NCI-H774 (cell line): ENCODE results near the gene CUX1.
"Not testable (repeated sequence)": the region's sequence is repeated elsewhere in the genome, so short reads cannot be mapped to it uniquely, and the experiment has no call there.

Experiments used
- DNase-seq: peaks from one replicate; lab custom pipeline; 2025; lab: John Stamatoyannopoulos, UW

Gene CUX1

DNA sequence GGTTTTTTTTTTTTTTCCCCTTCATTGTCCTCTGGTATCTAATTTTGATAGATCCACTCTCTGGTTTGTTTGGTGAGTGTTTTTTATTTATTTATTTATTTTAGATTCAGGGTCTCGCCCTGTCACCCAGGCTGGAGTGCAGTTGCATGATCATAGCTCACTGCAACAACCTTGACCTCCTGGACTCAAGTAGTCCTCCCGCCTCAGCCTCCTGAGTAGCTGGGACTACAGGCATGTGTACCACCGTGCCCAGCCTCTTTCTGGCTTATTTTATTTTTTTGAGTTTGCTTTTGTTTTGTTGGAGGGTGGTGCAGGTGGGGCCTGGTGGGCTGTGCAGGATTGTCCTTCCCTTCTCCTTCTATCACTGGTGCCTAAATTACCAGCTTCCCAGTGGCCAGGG lies 282.0 kb downstream of the CUX1 start:
- DNase-seq: no peak

DNA sequence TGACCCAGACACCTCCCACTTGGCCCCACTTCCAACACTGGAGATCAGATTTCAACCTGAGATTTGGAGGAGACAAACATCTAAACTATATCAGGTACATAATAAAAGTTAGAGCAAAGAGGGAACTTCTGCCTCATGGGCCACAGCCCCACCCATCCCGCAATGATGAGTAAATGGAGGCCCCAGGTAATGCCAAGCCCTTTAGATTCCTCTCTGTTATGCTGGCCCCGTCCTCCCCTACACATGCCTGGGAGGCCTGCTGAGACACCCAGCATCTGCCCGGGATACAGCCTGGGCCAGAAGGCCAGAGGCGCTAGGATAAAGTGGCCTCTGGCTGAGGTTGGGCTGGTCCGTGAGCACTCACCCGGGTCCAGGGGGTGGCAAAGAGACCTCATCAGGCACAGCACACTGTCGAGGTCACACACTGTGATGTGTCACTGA lies 283.7 kb downstream of the CUX1 start:
- no peak for DNase-seq

DNA sequence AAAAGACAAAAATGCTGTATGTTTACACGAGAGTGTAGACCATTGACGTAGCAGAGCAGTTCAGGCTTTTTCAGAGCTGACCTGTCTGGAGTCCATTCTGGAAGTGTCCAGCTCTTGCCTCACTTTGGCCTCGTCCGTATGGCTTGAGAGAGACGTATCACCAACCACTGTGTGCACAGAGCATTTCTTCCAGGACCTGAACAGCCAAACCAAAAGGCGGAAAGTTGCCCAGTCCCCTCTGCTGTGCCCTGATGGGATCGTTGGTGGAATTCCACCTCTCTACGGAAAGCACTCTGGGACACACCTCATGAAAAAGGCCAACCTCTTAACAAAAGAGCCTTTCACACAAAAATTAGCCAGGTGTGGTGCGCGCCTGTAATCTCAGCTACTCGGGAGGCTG lies 284.5 kb downstream of the CUX1 start:
- DNase-seq: no peak

DNA sequence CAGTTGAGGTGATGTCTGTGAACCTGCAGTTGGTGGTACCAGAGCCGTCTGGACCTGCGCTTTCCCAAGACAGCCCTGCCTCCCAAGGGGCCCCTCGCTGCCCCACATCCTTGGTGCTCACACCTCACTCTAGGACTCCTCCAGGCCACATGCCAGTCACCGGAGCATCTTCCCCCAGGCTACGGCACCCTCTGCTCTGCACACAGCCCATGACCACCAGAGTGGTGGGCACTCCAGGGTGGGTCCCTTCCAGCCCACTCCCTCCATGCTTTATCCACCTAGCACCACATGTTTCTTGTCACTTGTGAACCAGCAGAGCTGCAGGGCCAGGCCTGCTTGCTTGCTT lies 285.6 kb downstream of the CUX1 start:
- DNase-seq: no peak

DNA sequence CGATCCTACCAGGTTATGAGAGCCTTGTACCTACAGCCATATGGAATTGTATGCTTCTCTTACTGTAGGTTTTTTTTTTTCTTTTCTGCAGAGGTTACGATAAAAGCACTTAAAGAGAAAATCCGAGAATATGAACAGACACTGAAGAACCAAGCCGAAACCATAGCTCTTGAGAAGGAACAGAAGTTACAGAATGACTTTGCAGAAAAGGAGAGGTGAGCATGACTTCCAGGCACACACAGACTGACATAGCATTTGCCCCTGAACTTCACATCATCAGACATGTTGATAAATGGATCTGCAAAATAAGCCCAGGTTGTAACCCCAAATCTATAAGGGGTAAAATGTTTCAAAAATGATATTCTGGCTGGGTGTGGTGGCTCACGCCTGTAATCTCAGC lies 286.8 kb downstream of the CUX1 start:
- DNase-seq: no peak

DNA sequence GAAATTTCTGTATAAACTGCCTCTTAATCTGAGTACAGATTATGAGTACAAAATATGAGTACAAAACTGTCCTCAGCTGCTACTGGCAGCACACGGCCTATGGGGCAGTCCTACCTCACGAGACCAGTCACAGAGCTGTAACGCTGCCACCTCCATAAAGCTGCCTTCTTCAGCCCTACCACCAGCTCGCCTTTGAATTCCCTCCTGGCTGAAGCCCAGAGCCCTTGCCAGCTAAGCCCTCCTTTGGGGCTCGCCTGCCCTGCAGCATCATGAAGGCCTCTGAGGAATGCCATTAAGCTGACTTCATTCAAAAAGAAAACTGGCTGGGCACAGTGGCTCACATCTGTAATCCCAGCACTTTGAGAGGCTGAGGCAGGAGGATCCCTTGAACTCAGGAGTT lies 289.2 kb downstream of the CUX1 start:
- DNase-seq: no peak

DNA sequence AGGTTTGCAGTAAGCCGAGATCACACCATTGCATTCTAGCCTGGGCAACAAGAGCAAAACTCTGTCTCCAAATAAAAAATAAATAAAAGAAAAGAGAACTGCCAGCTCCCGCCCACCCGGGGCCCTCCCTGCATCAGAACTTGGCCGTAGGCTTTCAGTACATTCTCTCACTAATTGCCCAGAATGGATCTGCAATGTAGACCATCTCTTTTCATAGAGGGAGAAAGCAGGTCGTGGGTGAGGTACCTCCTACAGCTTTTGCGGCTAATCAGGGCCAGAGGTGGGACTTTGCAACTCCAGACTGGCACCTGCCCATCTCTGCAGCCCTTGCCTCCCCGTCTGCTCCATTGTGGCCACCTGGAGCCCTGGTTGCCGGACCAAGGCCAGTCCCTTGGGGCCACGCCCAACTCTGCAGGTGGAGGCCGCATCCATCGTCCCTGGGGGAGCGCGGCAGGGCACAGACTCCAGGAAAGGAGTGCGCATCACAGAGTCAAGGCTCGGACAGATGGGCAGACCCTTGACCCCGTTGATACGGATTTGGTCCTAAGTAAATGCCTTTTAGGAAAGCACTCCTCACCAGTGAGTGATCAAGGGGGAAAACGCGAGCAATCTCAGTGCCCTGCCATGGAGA lies 290.2 kb downstream of the CUX1 start:
- no peak for DNase-seq

DNA sequence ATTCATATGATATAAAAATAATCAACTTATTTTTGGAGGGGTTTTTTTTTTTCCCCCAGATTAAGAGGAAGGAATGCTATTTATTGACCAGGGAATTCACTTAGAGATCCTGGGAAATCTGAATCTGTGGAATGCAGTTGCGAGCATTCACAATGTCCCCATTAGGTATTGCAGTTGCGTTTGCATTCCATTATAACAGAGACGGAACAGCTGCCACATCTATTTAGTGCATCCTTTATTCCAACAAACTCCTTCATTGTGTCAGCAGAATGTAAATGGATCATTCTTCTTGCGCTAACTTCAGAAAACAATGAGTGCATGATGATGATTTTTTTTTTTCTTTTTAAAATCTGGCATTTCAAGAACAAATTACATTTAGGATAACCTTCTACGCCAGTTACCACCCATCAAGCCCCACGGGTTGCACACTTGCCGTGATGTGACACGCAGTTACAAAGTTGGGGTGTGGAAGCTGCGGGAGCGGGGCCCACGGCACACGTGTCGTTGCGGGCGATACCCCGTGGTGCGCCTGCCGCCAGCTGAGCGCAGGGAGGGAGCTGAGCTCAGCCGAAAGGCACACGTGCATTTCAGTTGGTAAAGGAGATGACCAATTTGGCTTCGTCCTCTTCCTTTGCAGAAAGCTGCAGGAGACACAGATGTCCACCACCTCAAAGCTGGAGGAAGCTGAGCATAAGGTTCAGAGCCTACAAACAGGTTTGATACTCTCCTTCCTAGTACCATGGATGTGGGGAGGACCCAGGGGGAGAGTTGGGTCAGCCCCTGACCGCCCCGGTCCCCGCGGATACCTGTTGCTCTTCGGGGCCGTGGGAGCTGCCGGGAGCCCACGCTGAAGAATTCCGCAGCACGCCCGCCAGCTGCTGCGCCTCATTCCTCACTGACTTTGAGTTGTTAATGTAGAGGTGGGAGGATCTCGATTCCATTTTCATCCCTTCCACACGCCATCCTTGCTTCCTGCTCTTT lies 293.9 kb downstream of the CUX1 start:
- no peak for DNase-seq

DNA sequence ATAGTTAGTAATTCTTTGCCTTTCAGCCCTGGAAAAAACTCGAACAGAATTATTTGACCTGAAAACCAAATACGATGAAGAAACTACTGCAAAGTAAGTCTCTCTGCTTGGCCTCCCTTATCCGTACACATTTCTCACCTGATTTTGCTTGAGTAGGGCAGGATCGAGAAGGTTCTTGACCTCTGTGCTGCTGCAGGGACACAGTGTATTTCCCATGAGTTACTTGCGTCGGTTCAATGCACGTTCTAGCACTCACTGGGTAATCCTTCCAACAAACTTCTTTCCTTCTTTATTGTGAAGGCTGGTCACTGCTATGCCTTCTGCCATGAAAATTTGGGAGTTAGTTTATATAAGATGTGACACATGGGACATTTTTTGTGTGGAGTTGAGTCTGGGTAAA lies 297.8 kb downstream of the CUX1 start:
- no peak for DNase-seq

DNA sequence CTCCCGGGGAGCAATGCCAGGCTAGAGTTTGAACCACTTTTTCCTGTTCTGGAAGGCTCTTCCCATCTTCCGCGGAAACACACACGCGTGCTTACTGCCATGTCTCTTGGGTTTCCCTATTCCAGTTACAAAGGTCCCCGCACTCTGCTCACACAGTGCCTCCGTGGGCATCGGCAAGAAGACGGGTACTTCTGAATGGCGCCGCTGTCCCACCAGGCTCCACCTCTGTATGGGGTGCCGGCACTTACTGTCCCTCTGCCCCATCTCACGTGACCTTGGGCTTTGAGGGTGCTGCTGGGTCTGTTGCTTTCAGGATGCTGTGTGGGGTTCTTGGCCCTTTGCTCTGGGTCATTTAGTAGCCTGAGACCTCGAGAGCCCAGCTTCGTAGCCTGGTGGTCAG lies 298.5 kb downstream of the CUX1 start:
- DNase-seq: no peak

DNA sequence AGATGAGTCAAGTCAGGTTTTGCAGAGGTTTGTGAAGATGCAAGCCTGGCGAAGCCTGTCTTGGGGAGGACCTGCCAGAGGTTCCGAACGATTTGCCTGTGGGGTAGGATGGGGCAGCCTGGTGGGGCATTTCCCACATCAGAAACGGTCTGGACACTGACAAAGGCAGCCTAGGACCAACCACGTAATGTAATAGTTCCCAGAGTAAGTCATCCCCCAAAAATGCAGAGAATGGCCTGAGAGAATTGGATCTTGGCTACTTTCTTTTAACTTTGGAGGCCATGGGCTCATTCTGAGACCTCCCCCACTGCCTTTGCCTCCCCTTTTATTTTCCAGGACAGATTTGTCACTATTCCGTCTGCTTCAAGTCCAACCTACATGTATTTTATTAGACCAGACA lies 300.3 kb downstream of the CUX1 start:
- DNase-seq: no peak

DNA sequence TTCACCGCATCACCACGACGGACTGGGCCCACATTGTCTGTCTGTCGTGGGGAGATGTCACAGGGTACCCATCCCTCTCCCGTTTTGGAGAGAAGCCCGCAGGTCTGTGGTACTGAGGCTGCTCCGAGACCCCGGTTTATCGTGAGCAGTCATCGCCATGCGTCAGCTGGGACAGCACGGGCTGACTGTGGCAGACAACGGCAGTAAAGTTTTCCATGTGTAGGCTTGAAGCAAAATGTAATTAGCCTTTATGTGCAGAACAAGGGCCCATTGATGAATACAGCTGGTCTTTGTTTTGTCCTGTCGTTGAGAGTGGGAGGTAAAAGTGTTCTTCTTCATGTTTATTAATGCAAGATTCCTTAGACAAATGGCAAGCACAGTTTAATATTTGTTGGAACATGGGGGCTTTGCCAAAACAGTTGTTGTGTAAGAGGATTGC lies 301.8 kb downstream of the CUX1 start:
- no peak for DNase-seq

DNA sequence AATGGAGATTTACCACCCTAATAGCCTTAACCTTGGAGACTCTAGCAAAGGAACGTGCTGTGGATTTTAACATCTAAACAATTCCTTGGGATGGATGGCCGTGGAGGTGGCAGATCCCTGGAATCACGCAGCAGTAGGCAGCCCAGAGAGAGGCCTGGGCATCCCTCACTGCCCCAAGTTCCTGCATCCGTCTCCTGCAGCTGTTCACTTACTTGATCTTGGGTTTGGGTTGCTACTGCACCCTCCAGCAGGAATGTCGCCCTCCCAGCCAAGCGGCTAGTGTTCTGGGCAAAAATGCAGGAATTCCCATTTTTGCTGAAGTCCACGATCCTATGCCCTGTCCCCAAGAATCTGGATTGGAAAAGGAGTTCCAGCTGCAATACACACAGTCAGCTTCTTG lies 302.5 kb downstream of the CUX1 start:
- DNase-seq: no peak

DNA sequence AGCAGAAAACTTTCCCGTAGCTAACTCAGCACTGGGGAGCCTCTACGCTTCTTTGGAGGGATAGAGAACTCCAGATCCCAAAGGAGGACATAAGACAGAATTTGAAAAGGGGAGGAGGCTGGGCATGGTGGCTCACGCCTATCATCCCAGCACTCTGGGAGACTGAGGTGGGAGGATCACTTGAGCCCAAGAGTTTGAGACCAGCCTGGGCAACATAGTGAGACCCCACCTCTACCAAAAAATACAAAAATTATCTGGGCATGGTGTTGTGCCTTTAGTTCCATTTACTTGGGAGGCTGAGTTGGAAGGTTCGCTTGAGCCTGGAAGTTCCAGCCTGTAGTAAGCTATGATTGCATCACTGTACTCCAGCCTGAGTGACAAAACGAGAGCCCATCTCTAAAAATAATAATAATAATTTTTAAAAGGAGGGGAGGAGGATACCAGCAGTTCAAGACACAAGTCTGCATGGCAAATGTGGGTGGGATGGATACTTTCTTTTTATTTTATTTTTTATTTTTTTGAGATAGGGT lies 303.3 kb downstream of the CUX1 start:
- DNase-seq: no peak

DNA sequence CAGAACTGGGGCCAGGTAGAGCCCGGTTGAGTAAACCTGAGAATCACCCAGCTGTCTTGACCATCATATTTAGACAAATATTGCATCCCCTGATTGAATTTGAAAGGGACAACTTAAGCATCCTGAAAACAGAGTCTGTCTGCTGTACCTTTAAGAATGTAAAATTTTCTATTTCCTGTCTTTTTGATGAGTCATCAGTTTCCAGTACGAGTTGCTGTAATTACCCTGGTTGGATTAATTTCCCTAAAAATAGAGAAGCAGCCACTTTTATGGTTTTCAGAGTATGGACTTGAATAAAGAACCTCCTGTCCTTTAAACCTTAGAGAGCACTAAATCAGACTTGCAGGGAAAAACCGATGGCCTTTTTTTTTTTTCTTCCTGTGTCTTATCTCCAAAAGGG lies 304.6 kb downstream of the CUX1 start:
- no peak for DNase-seq

DNA sequence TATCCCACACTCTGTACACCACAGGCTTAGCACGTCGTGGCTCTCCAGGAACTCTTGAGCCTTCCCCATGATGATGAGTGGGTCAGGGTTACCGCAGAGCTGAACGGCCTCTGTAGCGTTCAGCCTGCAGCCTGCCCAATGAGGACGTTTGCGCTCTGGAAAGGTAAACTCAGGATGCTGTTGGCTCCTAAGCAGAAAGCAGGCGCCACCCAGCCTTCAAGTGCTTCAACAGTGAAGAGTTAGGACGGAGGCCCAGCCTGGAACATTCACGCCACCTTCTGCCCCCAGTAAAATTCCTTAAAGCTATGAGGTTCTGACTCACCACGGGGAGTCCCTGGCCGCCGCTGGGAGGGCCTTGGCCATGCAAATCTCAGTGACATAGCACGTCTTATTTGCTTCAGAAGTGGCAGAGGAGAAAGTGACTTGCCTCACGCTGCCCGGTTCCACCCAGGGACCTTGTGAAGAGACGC lies 307.7 kb downstream of the CUX1 start:
- no peak for DNase-seq

DNA sequence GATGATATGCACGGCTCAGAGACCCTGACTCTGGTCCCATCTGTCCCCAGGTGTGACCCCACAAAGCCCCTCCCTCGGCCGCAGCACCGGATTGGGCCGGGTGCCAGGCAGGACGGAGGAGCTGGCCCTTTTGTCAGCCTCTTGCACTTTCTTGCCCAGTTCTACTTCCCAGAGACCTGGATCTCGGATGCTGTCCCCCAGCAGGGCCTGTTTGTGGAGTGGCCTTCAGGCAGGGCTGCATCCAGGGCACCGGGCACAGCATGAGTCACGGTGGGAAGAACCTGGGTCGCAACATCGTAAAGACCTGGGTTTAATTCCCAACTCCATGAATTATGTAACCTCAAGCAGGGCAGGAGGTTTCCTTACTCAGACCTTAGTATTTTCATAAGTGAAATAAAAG lies 310.9 kb downstream of the CUX1 start:
- DNase-seq: no peak

DNA sequence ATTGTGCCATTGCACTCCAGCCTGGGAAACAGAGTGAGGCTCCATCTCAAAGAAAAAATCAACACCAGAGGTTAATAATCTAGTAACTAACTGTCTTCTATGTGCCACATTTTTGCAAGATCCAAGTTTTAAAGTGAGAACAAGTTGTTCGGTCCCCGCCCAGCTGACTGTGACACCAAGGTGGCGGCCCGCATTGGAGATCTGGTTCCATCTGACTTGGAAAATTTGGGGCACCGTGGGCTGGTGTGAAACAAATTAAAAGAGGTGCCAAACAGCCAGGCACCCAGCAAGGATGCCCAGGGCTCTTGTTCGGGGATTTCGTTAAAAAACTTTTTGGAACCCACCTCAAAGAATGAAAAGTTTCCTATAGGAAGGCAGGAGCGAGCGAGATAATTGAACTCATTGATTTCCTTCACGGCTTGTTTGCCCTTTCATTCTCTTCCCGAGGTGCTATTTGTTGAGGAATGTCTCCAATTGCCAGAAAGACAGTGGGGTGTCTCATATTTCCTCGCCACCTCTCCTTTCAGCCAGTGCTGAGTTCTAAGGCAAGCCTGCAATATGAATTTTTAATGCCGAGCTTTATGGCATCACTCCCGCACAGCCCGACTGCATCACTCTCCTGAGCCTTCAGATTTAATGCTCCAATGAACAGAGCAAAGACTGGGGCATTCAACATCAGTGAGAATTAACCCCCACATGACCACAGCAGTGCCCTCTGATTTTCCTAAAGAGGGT lies 312.4 kb downstream of the CUX1 start:
- DNase-seq: no peak

DNA sequence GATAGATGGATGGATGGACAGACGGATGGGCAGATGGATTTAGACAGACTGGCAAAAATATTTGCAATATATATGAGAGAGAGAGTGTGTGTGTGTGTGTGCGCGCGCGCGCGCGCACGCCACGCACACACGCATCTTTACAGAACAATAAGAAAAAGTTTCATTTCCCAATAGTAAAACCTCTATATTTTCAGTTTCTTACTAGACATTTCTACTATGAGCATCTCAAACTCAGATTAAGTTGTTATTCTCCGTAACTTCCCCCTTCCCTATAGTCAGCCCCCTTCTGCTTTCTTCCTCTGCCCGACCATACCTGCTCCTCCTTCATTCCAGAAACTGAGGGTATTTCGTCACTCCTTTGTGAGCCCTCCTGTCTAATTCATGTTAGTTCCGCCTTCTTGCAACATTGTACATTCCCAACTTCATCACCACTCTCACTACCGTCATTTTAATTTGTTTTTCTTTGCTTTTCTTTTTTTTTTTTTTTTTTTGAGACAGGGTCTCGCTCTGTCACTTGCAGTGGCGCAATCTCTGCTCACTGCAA lies 314.9 kb downstream of the CUX1 start:
- no peak for DNase-seq

DNA sequence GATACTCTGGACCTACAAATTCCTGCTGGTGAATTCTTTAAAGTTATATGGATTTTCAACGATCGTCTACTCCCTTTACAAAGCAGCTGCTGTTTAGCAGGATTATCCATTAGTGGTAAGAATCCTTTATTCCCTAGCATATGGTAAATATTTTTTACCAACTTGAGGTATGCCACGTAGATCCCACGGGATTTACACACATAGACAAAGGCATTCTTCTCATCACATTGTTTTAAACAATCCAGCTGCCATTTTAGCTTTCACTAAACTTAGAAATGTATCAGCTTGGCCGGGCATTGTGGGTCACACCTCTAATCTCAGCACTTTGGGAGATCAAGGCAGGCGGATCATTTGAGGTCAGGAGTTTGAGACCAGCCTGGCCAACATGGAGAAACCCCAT lies 321.2 kb downstream of the CUX1 start:
- DNase-seq: no peak

DNA sequence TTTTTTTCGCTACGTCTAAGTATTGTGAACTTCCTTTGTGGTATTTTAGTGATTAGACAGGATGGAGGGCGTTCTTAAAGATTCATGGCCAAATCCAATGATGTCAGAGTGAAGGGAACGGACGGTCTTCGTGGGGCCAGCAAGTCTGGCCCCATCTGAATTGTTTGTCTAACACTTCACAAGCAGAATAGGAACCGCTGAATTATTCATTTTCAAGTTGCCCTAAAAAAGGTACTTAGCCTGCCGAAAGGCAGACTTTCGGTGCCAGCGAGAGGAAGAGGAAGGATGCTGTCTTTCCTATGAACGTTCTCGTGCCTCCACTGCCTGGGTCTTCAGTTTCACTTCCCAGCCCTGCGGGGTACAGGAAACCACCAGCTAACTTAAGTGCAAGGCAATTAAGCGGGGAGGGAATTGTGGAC lies 323.5 kb downstream of the CUX1 start:
- DNase-seq: no peak

DNA sequence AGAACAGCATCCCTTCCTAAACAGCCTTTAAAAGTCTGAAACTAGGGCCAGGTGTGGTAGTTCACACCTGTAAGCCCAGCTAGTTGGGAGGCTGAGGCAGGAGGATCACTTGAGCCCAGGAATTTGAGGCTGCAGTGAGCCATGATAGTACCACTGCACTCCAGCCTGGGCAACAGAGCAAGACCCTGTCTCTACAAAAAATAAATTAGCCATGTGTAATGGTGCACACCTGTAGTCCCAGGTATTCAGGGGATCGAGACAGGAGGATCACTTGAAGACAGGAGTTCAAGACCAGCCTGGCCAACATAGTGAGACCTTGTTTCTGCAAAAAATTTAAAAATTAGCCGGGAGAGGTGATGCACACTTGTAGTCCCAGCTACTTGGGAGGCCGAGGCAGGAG lies 325.0 kb downstream of the CUX1 start:
- DNase-seq: not testable (repeated sequence)
